ENCODE data around the gene ATCAY.

Gene ATCAY, protein sequence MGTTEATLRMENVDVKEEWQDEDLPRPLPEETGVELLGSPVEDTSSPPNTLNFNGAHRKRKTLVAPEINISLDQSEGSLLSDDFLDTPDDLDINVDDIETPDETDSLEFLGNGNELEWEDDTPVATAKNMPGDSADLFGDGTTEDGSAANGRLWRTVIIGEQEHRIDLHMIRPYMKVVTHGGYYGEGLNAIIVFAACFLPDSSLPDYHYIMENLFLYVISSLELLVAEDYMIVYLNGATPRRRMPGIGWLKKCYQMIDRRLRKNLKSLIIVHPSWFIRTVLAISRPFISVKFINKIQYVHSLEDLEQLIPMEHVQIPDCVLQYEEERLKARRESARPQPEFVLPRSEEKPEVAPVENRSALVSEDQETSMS

DNA sequence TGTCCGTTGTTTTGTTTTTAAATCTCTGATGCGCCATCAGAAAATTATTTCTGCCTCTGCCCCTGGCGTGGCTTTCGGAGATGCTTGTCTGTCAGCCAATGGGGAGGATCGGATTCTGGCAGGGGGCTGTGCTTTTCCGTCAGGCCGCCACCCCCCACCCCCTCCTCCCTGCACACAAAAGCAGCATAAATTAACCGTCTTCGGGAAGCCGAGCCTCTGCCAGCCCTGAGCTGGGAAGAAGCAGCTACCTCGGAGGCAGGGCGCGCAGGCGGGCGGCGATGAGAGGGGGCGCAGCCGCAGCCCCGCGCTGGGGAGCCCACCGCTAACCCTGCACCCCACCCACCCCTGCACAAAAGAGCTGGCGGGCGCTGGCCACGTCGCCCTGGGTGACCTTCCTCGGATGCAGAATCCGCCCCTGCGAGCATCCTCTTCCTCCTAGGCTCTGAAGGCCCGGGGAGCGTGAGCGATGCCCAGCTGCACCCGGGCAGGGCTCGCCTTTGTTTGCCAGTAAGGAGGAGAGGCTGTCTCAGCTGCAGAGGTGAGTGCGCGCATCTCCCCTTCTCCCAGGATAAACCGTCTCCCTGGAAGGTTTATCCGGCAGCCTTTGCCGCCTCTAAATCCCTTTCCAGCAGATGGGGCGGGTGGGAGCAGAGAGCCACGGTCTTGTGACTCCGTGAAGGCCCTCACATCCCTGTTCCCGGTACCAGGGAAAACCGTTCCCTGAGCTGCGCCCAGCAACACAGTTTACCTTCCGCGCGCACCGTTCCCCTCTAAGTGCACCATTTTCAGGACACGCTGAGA is at the start of gene ATCAY:
ATCAY (plus strand) TSS at position 215 of the 801 bp plus-strand sequence. CDS start 5,083 bp downstream, outside the sequence.
- DNase-seq (ENCODE audit: low read depth) = no peak
- in situ Hi-C loops (cut with HindIII; ENCODE audit: low sequenced_read_pairs) = no loop called here
- TF ChIP-seq, protein P1, sequence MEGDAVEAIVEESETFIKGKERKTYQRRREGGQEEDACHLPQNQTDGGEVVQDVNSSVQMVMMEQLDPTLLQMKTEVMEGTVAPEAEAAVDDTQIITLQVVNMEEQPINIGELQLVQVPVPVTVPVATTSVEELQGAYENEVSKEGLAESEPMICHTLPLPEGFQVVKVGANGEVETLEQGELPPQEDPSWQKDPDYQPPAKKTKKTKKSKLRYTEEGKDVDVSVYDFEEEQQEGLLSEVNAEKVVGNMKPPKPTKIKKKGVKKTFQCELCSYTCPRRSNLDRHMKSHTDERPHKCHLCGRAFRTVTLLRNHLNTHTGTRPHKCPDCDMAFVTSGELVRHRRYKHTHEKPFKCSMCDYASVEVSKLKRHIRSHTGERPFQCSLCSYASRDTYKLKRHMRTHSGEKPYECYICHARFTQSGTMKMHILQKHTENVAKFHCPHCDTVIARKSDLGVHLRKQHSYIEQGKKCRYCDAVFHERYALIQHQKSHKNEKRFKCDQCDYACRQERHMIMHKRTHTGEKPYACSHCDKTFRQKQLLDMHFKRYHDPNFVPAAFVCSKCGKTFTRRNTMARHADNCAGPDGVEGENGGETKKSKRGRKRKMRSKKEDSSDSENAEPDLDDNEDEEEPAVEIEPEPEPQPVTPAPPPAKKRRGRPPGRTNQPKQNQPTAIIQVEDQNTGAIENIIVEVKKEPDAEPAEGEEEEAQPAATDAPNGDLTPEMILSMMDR (IDR thresholded peaks at IDR 0.05; ENCODE audit: low read depth, low read length, missing control alignments) = no peak
- H3K4me3 ChIP-seq (ENCODE audit: low read depth, low read length) = no peak within 1 kb of the TSS

DNA sequence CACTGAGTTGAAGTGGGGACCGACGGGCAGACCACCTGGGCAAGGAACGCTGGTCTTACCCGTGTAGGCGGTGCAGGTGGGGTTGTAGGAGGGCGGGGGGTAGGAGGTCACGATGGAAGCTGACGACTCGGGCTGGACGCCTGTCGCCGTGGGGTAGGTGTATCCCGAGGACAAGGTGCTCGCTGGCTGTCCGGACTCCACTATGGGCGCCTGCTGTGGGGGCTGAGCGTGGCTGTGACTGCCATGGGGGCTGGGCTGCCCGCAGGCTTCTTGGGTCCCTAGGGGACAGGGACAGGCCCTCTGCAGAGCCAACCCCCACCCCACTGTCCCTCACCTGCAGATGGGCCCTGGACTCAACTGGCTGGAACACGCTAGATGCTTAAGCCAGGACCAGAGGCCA is 48.9 kb upstream of the ATCAY start:
- TF ChIP-seq, protein P1 (IDR thresholded peaks at IDR 0.05; ENCODE audit: low read depth, low read length, missing control alignments) = no peak
- in situ Hi-C loops (cut with HindIII; ENCODE audit: low sequenced_read_pairs) = loop anchor here (5.0 kb wide), 2 partner anchors 34 to 36 kb away; partner anchors contain the start of gene ZFR2
- no peak for DNase-seq (ENCODE audit: low read depth)
- H3K4me3 ChIP-seq (ENCODE audit: low read depth, low read length) = no peak overlapping the region

DNA sequence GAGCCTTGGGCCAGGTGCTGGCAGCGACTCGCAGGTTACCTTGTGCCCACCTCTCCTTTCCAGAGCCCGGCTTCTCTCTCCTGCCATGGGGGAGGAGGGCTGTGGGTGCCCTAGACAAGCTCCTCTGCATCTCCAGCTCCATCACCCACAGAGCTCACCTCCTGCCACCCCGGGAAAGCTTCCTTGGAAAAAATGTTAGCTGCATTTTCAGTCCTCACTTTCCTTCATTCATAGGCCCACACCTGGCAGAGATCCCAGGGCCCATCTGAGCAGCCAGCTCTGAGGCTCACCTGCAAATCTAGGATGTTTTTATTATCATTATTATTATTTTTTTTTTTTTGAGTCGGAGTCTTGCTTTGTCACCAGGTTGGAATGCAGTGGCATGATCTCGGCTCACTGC is 48.5 kb upstream of the ATCAY start:
- no peak for DNase-seq (ENCODE audit: low read depth)
- no peak overlapping the region for H3K4me3 ChIP-seq (ENCODE audit: low read depth, low read length)
- TF ChIP-seq, protein P1 (IDR thresholded peaks at IDR 0.05; ENCODE audit: low read depth, low read length, missing control alignments) = no peak
- in situ Hi-C loops (cut with HindIII; ENCODE audit: low sequenced_read_pairs) = loop anchor here (5.0 kb wide), 2 partner anchors 35 kb away; partner anchors contain the start of gene ZFR2

DNA sequence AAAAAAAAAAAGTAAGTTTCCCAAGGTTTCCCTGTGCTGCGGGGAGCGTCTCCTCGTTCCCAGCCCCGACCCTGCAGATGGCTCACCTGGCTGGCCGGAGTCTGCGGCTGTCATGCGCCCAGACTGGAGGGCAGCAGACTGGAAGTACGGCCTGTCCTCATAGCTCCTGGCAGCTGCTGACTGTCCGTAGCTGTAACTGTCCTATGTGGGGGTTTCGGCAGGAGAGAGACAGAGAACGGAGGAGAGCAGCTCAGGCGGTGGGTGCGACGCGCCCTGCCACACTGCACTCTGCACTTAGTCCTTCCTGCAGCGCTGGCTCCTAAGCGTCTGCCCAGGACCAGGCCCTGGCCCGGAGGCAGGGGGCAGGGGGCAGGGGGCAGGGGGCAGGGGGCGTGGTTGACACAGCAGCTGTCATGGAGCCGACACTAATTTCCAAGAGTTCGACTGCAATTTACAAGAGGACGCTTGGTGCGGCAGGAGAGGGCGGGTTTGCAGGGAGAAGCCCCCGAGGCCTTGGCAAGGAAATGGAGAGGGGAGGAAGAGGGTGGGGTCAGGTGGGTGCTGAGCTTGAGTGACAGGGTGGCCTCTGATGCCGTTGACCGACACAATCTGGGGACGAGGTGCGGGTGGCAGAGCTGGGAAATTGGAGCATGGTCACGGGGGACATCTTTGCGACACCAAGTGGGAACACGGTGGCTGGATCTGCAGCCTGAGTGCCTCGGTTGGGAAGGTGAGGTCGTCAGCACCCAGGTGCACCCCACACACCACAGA is 46.7 kb upstream of the ATCAY start:
- no peak for DNase-seq (ENCODE audit: low read depth)
- TF ChIP-seq, protein P1 (IDR thresholded peaks at IDR 0.05; ENCODE audit: low read depth, low read length, missing control alignments) = no peak
- in situ Hi-C loops (cut with HindIII; ENCODE audit: low sequenced_read_pairs) = loop anchor here (5.0 kb wide), 2 partner anchors 34 to 36 kb away; partner anchors contain the start of gene ZFR2
- H3K4me3 ChIP-seq (ENCODE audit: low read depth, low read length) = no peak overlapping the region

DNA sequence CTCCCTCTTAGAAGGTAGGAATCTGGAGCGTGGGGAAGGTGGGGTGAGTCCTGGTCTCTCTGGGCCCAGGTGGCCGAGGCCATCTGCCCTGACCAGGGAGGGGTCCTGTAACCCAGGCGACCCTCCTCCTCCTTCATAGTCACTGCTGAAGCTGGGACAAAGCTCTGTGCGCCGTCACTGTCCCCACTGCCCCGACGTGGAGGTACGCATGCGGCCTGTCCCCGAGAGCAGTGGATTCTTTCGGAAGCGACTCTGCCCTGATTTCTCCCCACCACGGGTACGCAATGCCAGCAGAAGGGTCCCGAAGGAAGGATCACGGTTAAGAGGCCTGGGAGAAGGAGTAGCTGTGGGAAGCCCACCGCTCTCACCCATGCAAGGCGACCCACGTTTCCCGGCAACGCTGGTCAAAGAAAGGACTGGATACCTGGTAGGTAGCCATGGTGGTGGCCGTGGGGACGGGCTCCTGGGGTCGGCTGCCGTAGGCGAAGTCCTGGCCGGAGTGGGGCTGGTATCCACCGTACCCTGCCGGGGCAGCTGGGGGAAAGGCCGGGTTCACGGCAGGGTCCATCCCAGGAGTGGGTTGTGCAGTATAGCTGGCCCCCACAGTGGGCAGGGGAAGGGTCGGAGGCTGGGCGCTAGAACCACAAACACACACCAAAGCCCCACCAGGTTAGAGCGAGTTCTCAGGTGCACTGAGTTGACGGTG is 46.0 kb upstream of the ATCAY start:
- no peak for DNase-seq (ENCODE audit: low read depth)
- in situ Hi-C loops (cut with HindIII; ENCODE audit: low sequenced_read_pairs) = loop anchor here (5.0 kb wide), 2 partner anchors 33 to 37 kb away; partner anchors contain the start of gene ZFR2
- TF ChIP-seq, protein P1 (IDR thresholded peaks at IDR 0.05; ENCODE audit: low read depth, low read length, missing control alignments) = no peak
- no peak overlapping the region for H3K4me3 ChIP-seq (ENCODE audit: low read depth, low read length)

Data from astrocyte of the cerebellum (primary cell).